PFSK-1 (cell line): ENCODE results near the gene GPR107.

Source experiments
- FOXP2 ChIP-seq: optimal IDR thresholded peaks from 2 replicates; pipeline ENCODE3; 2011; ENCODE audit warnings: borderline replicate concordance, control low read depth, inconsistent platforms; ENCODE audit not compliant: insufficient read depth; ENCODE audit errors: extremely low read length, extremely low read depth
- POLR2AphosphoS5 ChIP-seq: IDR thresholded peaks from 2 replicates; pipeline ENCODE4 v1.6.1; 2012; ENCODE audit warnings: low read depth, mild to moderate bottlenecking, control low read depth, low read length, moderate library complexity
- SIN3A ChIP-seq: IDR thresholded peaks from 2 replicates; pipeline ENCODE4 v1.6.1; 2012; ENCODE audit warnings: mild to moderate bottlenecking, low read length, moderate library complexity, borderline replicate concordance; ENCODE audit not compliant: insufficient read depth
- TAF1 ChIP-seq: IDR thresholded peaks from 2 replicates; pipeline ENCODE4 v1.6.1; 2012; ENCODE audit warnings: low read length, control low read depth, borderline replicate concordance; ENCODE audit not compliant: insufficient read depth
- TF ChIP-seq, protein P1 (sequence below), 2 experiments: IDR thresholded peaks; 2 replicates each; pipeline versions ENCODE4 v1.6.1 to v1.8.0; 2011 to 2012; ENCODE audit warnings: low read depth in 2 of 2, low read length in 2 of 2, control low read depth in 1 of 2, inconsistent platforms in 1 of 2, mild to moderate bottlenecking in 1 of 2, moderate library complexity in 1 of 2; ENCODE audit not compliant: insufficient read depth in 1 of 2

The GPR107 gene

DNA sequence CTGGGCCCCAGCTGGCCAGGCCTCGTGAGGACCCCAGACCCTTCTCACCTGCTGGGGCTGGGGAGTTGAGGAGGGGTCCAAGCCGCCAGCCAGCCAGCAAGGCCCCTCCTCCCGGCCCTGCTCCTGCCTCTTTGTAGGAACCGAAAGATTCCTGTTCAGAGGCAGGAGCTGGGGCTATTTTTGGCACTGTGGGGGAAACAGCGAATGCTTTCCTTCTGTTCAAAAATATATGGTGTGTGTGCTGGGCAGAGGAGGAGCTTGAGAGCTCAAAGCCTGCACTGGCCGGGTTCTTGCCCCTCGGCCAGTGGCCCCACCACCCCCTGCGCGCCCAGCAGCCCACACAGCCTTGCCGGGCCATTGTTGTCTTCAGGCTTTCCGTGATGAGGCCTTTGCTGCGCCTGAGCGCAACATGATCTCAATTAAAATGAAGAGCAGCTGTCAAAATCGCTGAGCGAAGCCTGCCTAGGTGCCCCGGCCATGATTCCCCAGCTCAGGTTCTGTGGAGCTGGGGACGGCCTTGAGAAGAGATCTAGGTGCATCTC is 131.9 kb downstream of the GPR107 start:
- no peak for TF ChIP-seq SIN3A
- no peak for TF ChIP-seq TAF1
- TF ChIP-seq, protein P1, sequence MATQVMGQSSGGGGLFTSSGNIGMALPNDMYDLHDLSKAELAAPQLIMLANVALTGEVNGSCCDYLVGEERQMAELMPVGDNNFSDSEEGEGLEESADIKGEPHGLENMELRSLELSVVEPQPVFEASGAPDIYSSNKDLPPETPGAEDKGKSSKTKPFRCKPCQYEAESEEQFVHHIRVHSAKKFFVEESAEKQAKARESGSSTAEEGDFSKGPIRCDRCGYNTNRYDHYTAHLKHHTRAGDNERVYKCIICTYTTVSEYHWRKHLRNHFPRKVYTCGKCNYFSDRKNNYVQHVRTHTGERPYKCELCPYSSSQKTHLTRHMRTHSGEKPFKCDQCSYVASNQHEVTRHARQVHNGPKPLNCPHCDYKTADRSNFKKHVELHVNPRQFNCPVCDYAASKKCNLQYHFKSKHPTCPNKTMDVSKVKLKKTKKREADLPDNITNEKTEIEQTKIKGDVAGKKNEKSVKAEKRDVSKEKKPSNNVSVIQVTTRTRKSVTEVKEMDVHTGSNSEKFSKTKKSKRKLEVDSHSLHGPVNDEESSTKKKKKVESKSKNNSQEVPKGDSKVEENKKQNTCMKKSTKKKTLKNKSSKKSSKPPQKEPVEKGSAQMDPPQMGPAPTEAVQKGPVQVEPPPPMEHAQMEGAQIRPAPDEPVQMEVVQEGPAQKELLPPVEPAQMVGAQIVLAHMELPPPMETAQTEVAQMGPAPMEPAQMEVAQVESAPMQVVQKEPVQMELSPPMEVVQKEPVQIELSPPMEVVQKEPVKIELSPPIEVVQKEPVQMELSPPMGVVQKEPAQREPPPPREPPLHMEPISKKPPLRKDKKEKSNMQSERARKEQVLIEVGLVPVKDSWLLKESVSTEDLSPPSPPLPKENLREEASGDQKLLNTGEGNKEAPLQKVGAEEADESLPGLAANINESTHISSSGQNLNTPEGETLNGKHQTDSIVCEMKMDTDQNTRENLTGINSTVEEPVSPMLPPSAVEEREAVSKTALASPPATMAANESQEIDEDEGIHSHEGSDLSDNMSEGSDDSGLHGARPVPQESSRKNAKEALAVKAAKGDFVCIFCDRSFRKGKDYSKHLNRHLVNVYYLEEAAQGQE (IDR thresholded peaks at IDR 0.05; ENCODE audit: insufficient read depth in 1 of 2, low read depth in 2 of 2, low read length in 2 of 2), result no peak
- no peak for TF ChIP-seq POLR2AphosphoS5
- TF ChIP-seq FOXP2, result no peak

DNA sequence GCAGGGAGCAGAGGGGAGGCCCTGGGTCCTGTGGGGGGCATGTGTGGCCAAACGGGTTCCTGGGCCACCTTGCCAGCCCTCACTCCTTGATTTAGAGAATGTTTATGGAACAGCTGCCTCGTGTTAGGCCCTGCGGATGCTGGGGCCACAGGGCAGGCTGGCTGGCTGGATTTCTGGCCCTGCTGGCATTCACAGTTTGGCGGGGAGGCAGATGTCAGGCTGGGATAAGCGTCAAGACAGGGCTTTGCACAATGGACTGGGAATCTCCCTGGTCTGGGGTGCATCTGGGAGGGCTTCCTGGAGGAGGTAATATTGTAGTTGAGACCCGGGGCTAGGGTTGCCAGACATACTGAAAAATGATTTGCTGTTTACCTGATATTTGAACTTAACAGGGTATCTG is 132.3 kb downstream of the GPR107 start:
- TF ChIP-seq TAF1, result no peak
- TF ChIP-seq FOXP2, result no peak
- no peak for TF ChIP-seq SIN3A
- TF ChIP-seq, protein P1 (IDR thresholded peaks at IDR 0.05; ENCODE audit: insufficient read depth in 1 of 2, low read depth in 2 of 2, low read length in 2 of 2), result no peak
- no peak for TF ChIP-seq POLR2AphosphoS5

DNA sequence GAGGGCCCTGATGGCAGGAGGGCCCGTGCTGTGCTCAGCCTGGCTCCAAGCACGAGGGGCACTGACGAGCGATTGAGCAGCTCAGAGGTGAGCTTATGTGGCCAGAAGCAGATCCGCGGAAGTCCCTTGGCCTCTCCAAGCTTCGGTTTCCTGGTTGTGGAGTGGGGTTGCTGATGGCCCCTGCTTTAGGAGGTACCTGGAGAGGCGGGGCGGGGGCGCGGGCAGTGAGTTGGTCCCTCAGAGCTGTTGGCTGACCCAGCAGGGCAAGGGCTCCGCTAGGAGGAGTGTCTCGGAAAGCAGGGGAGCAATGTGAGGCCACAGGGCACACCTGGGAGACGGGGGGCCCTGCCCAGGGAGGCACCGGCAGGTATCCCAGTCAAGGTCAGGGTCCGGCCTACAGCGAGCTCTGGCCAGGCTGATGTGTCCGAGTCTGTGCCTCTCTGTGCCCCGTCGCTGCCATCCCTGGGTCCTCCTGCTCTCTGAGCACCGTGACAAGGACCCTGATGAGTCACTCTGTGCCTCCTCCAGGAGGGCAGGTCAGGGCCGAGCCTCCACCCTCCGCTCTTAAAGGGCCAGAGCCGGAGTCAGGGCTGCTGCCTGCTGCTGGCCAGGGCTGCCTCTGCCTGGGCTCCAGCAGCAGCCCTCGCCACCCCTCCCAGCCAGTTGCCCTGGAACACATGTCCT is 133.3 kb downstream of the GPR107 start:
- TF ChIP-seq, protein P1 (IDR thresholded peaks at IDR 0.05; ENCODE audit: insufficient read depth in 1 of 2, low read depth in 2 of 2, low read length in 2 of 2), result no peak
- TF ChIP-seq SIN3A (no peak), TAF1 (no peak), FOXP2 (no peak), POLR2AphosphoS5 (no peak)

DNA sequence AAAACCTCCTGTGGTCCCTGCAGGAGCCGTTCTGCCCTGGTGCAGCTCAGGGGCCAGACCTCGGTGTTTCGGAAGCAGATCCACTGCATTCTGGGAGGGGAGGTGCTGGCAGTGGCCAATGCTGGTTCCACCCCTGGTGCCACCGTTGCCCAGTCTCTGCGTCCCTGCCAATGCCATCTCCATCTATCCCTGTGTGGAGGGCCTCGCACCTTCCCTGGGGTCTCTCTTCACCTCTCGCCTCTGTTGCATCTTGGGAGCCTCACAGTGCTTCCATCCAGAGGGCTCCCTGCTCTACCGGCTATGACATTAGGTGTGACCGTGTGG is 133.8 kb downstream of the GPR107 start:
- no peak for TF ChIP-seq SIN3A
- TF ChIP-seq, protein P1 (IDR thresholded peaks at IDR 0.05; ENCODE audit: insufficient read depth in 1 of 2, low read depth in 2 of 2, low read length in 2 of 2), result no peak
- TF ChIP-seq FOXP2, result no peak
- no peak for TF ChIP-seq TAF1
- TF ChIP-seq POLR2AphosphoS5, result no peak

DNA sequence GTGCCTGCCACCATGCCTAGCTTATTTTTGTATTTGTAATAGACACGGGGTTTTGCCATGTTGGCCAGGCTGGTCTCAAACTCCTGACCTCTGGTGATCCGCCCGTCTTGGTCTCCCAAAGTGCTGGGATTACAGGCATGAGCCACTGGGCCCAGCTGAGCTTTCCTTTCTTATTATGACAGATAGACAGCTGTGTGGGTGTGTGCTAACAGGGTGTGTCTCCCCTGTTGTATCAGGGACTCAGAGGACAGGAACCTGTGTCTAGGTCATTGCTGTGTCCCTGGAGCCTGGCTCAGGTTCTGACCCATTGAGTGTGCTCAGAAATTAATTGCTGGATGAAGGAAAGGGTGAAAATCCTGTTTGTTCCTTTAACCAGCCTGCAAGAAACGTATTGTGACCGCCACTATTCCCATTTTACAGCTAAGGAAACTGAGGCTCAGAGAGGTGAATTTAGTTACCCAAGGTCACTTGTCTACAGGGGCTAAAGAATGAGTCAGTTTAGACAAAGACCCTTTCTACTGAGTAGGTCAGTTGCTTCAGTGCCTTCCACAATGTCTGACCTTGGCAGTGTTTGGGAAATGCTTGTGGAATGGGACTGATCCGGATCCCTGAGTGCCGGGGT is 135.3 kb downstream of the GPR107 start:
- TF ChIP-seq, protein P1 (IDR thresholded peaks at IDR 0.05; ENCODE audit: insufficient read depth in 1 of 2, low read depth in 2 of 2, low read length in 2 of 2), result no peak
- TF ChIP-seq SIN3A (no peak), POLR2AphosphoS5 (no peak), TAF1 (no peak), FOXP2 (no peak)
